SU-DHL-6 (cell line): ENCODE results near the gene PLXDC2.

Experiments
- EZH2phosphoT487 ChIP-seq: fragments of 200-600 bp; sonication (generic), shearing (Covaris generic); conservative IDR thresholded peaks from 2 replicates; pipeline ENCODE4 v1.6.1; 2018; ENCODE audit warnings: mild to moderate bottlenecking, antibody characterized with exemption, low read length, moderate library complexity, mixed read lengths
- TF ChIP-seq, protein P1 (sequence below): fragments of 200-600 bp; sonication (generic); IDR thresholded peaks from one replicate; pipeline ENCODE4 v1.5.1; 2017; ENCODE audit warnings: antibody characterized with exemption, mild to moderate bottlenecking, low read length, moderate library complexity; ENCODE audit not compliant: insufficient read depth, poor library complexity, severe bottlenecking

DNA sequence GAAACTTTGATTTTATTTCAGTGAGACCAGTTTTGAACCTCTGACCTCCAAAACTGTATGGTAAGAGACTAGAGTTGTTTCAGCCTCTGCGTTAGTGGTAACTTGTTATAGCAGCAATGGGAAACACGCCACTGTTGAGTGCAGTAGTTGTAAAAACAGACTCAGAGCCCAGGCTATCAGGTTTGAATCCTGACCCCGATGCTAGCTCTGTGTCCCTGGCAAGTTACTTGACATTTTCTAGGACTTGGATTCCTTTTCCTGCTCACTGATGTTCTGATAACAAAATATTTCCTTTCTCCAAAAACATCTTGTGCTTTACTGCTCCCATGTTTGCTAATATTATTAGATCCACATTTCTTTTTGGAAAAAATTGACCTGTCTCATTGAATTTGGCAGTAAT is 131.0 kb downstream of the PLXDC2 start:
- TF ChIP-seq, protein P1, sequence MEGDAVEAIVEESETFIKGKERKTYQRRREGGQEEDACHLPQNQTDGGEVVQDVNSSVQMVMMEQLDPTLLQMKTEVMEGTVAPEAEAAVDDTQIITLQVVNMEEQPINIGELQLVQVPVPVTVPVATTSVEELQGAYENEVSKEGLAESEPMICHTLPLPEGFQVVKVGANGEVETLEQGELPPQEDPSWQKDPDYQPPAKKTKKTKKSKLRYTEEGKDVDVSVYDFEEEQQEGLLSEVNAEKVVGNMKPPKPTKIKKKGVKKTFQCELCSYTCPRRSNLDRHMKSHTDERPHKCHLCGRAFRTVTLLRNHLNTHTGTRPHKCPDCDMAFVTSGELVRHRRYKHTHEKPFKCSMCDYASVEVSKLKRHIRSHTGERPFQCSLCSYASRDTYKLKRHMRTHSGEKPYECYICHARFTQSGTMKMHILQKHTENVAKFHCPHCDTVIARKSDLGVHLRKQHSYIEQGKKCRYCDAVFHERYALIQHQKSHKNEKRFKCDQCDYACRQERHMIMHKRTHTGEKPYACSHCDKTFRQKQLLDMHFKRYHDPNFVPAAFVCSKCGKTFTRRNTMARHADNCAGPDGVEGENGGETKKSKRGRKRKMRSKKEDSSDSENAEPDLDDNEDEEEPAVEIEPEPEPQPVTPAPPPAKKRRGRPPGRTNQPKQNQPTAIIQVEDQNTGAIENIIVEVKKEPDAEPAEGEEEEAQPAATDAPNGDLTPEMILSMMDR = no peak
- TF ChIP-seq EZH2phosphoT487 = no peak
